K562 (cell line): ENCODE results near the gene TXLNB. TPM values are rescaled to one million over a fixed set of nuclear protein-coding genes. Genes with fewer than 3 reads are reported as not detected.
"Not testable (repeated sequence)": the region's sequence is repeated elsewhere in the genome, so short reads cannot be mapped to it uniquely, and the experiment has no call there.

Experiments used
- ATAC-seq: fragments of 200-7000 bp; cut with Tn5 transposase; 3 replicates; pipeline ENCODE4 v1.9.1; 2020; ENCODE audit warnings: moderate library complexity
- BruUV-seq: library from RNA; stranded (reverse); fragments of 400-500 nt; replicated peaks from 2 replicates; lab custom pipeline; 2021; lab: Mats Ljungman, UMichigan
- CTCF ChIA-PET: fragments of 300-600 bp; formaldehyde crosslinking; extraction: SDS; loops from one replicate; lab custom pipeline; 2021; ENCODE audit warnings: low intra/inter-chr PET ratio; lab: Yijun Ruan, JAX
- POLR2A ChIA-PET: fragments of 300-600, 350-650 bp; sonication (Branson Sonifier 250); formaldehyde crosslinking; extraction: SDS; loops from one replicate; lab custom pipeline; 2021; ENCODE audit warnings: antibody characterized with exemption, inconsistent platforms; lab: Yijun Ruan, JAX
- DNase-seq, 4 experiments: peaks; one replicate each; pipeline versions ENCODE4 v3.0.0 to v3.0.0-alpha.2; 2011 to 2018; ENCODE audit warnings: low spot score in 3 of 4, mixed read lengths in 3 of 4; ENCODE audit errors: extremely low read depth in 1 of 4
- FAIRE-seq: peaks from 2 replicates; lab custom pipeline; 2011; peaks lifted over from hg19 to GRCh38; lab: Jason Lieb, UNC
- H2AFZ ChIP-seq: 2 replicates; pipeline ENCODE4 v1.6.0; 2011; ENCODE audit warnings: low read depth, low read length, control low read depth, inconsistent platforms
- H3K27ac ChIP-seq: fragments of 200-600 bp; 3 replicates; pipeline ENCODE4 v1.8.0; 2011; ENCODE audit warnings: low read depth, mild to moderate bottlenecking, control low read depth, inconsistent platforms, low read length, moderate library complexity, mixed read lengths; ENCODE audit errors: extremely low read depth
- H3K27me3 ChIP-seq, 2 experiments: fragments of 300-600 bp in 1 of 2; 2 replicates in 1 of 2; 3 replicates in 1 of 2; pipeline versions ENCODE4 v1.6.0 to v1.8.0; 2011; ENCODE audit warnings: inconsistent platforms in 2 of 2, low read length in 2 of 2, mild to moderate bottlenecking in 1 of 2, mixed read lengths in 1 of 2, moderate library complexity in 1 of 2; ENCODE audit not compliant: control insufficient read depth in 2 of 2, insufficient read depth in 2 of 2
- H3K36me3 ChIP-seq: fragments of 300-600 bp; 3 replicates; pipeline ENCODE4 v1.8.0; 2011; ENCODE audit warnings: mild to moderate bottlenecking, low read length, inconsistent platforms; ENCODE audit not compliant: control insufficient read depth, insufficient read depth
- H3K4me1 ChIP-seq, 2 experiments: fragments of 200-600 bp in 1 of 2; replicated peaks in 1 of 2; 2 replicates in 1 of 2; 3 replicates in 1 of 2; pipeline versions ENCODE4 v1.5.1 to v1.8.0; 2011; ENCODE audit warnings: inconsistent platforms in 2 of 2, low read length in 2 of 2, mild to moderate bottlenecking in 1 of 2, mixed read lengths in 1 of 2, moderate library complexity in 1 of 2; ENCODE audit not compliant: control insufficient read depth in 2 of 2, insufficient read depth in 2 of 2
- H3K4me2 ChIP-seq: 2 replicates; pipeline ENCODE4 v1.6.1; 2011; ENCODE audit warnings: low read length, control low read depth, inconsistent platforms, mixed read lengths; ENCODE audit not compliant: insufficient read depth
- H3K4me3 ChIP-seq: fragments of 200-600 bp; sonication (generic), shearing (Covaris generic); 2 replicates; pipeline ENCODE4 v1.5.1; 2016; ENCODE audit warnings: control low read depth, inconsistent platforms
- H3K79me2 ChIP-seq: fragments of 200-600 bp; 3 replicates; pipeline ENCODE4 v1.8.0; 2011; ENCODE audit warnings: low read length, inconsistent platforms; ENCODE audit not compliant: control insufficient read depth, insufficient read depth
- H3K9ac ChIP-seq, 2 experiments: 2 replicates each; pipeline versions ENCODE4 v1.6.0 to v1.6.1; 2011; ENCODE audit warnings: low read depth in 2 of 2, low read length in 2 of 2, control low read depth in 1 of 2, inconsistent platforms in 1 of 2, mild to moderate bottlenecking in 1 of 2, mixed read lengths in 1 of 2; ENCODE audit not compliant: insufficient read depth in 1 of 2
- H3K9me1 ChIP-seq: one replicate; pipeline ENCODE4 v1.6.0; 2011; ENCODE audit warnings: inconsistent platforms, mild to moderate bottlenecking, low read length, moderate library complexity; ENCODE audit not compliant: control insufficient read depth, insufficient read depth
- H3K9me3 ChIP-seq: replicated peaks from 2 replicates; pipeline ENCODE4 v1.5.1; 2011; ENCODE audit warnings: low read depth, low read length, inconsistent platforms; ENCODE audit not compliant: control insufficient read depth, insufficient read depth
- H4K20me1 ChIP-seq: replicated peaks from 2 replicates; pipeline ENCODE4 v1.6.1; 2011; ENCODE audit warnings: low read length, inconsistent platforms, mixed read lengths; ENCODE audit not compliant: control insufficient read depth, insufficient read depth
- RAD21 ChIP-seq, 2 experiments: fragments of 250-450 bp in 1 of 2; fragments of 450-650 bp in 1 of 2; sonication (Bioruptor Pico) in 1 of 2; formaldehyde crosslinking in 1 of 2; IDR thresholded peaks in 1 of 2; conservative IDR thresholded peaks in 1 of 2; 2 replicates each; pipeline versions ENCODE4 v1.4.0 to v1.8.0; 2020 to 2022; ENCODE audit warnings: mild to moderate bottlenecking in 2 of 2, moderate library complexity in 1 of 2
- ZC3H11A ChIP-seq: IDR thresholded peaks from 2 replicates; pipeline ENCODE4 v1.6.1; 2012; ENCODE audit warnings: low read depth, low read length, improper control_type of control experiment
- WGBS: fragments of 100-300 bp; shearing (Covaris generic); methylation state at CpG from one replicate; pipeline ENCODE4 v1.1.6; 2016; ENCODE audit warnings: low coverage, mixed read lengths; ENCODE audit not compliant: insufficient coverage; ENCODE audit errors: missing lambda C conversion rate; 5-methylcytosine and 5-hydroxymethylcytosine counted together
- in situ Hi-C: fragments of 300-500 bp; cut with MboI; formaldehyde crosslinking; loops from 4 replicates; pipeline ENCODE4 v1.15.0; 2018; ENCODE audit warnings: inconsistent platforms, mixed read lengths
- intact Hi-C: fragments of 100-400 bp; cut with micrococcal nuclease; formaldehyde crosslinking; loops from 2 replicates; pipeline ENCODE4 v1.14.2; 2022
- polyA plus RNA-seq, 8 experiments: library from polyadenylated mRNA; depleted of rRNA in 4 of 8; stranded (reverse) in 5 of 8; unstranded in 3 of 8; fragments of >200 nt; fragmentation: Nextera tagmentation in 2 of 8; fragmentation: Illumina TruSeq in 1 of 8; extraction: Ambion mirVana in 2 of 8; extraction: Trizol in 1 of 8; gene quantifications; 2 replicates each; pipeline versions ENCODE4 v1.2.1 to v1.2.3, GENCODE V29; 2011 to 2014; ENCODE audit warnings: inconsistent platforms in 1 of 8, missing spikeins in 1 of 8
- total RNA-seq, 7 experiments: library from RNA; depleted of rRNA in 6 of 7; stranded (reverse); fragments of >200 nt in 6 of 7; fragmentation: Illumina TruSeq in 2 of 7; extraction: Trizol in 2 of 7; gene quantifications; 2 replicates each; pipeline versions ENCODE4 v1.2.1 to v1.2.3, GENCODE V29; 2011 to 2021; ENCODE audit warnings: low replicate concordance in 1 of 7
- TF ChIP-seq, protein P1 (sequence below), 3 experiments: IDR thresholded peaks in 2 of 3; conservative IDR thresholded peaks in 1 of 3; 2 replicates each; pipeline ENCODE4 v1.5.1; 2011 to 2012; ENCODE audit warnings: low read length in 3 of 3, mild to moderate bottlenecking in 3 of 3, control low read depth in 2 of 3, improper control_type of control experiment in 1 of 3, inconsistent platforms in 1 of 3, low read depth in 1 of 3, mixed read lengths in 1 of 3, moderate library complexity in 1 of 3; ENCODE audit not compliant: insufficient read depth in 2 of 3

The TXLNB gene
- total and polyA plus RNA-seq, 9 of the 15 experiments (the other 6 are each of a cell fraction or from before 2014, with no cell fraction given): not detected

DNA sequence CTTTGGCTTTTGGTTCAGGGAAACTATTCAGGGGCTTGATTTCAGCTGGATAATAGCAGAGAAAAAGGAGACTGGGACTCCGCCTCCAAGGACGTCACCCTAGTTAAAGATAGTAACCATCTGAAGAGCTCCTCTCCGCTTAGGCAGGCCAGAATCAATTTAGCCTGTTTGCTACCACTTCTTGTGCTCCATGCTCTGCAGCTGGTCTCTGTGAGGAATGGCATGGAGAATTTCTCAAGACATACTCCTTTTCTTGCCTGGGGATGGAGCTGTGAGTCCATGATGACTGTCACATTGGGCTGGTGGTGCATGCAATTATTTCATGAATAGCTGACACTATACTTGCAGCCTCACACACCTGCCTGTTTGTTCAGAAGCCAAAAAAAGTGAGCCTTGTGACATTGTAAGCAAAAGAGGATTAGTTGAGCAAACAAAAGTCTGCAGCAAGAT lies 61.4 kb downstream of the TXLNB start:
- WGBS: 0% methylated on average over 3 of the region's 3 CpGs
- Histone ChIP-seq H4K20me1 (no peaks in the 10 kb centered on the region), H3K4me1 (no peaks in the 10 kb centered on the region), H3K4me3 (no peak overlapping the region), H3K9ac (no peak overlapping the region), H3K4me2 (no peak overlapping the region), H2AFZ (no peak overlapping the region), H3K27ac (no peak overlapping the region), H3K27me3 (no peaks in the 10 kb centered on the region), H3K9me1 (no peaks in the 10 kb centered on the region), H3K79me2 (no peaks in the 10 kb centered on the region), H3K36me3 (no peaks in the 10 kb centered on the region), H3K9me3 (no peaks in the 10 kb centered on the region)
- ATAC-seq (no peak), FAIRE-seq (no peak), DNase-seq (no peak)
- BruUV-seq: no TSS peak
- in situ Hi-C loops (no loop called here), intact Hi-C loops (no loop called here)
- TF ChIP-seq, protein P1, sequence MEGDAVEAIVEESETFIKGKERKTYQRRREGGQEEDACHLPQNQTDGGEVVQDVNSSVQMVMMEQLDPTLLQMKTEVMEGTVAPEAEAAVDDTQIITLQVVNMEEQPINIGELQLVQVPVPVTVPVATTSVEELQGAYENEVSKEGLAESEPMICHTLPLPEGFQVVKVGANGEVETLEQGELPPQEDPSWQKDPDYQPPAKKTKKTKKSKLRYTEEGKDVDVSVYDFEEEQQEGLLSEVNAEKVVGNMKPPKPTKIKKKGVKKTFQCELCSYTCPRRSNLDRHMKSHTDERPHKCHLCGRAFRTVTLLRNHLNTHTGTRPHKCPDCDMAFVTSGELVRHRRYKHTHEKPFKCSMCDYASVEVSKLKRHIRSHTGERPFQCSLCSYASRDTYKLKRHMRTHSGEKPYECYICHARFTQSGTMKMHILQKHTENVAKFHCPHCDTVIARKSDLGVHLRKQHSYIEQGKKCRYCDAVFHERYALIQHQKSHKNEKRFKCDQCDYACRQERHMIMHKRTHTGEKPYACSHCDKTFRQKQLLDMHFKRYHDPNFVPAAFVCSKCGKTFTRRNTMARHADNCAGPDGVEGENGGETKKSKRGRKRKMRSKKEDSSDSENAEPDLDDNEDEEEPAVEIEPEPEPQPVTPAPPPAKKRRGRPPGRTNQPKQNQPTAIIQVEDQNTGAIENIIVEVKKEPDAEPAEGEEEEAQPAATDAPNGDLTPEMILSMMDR (IDR thresholded peaks at IDR 0.05 in 2 of 3, conservative IDR thresholded peaks at IDR 0.05 in 1 of 3; ENCODE audit: insufficient read depth in 2 of 3, low read depth in 1 of 3, low read length in 3 of 3): 0 out of 6 replicates have a peak, but pooled peaks of 1 of the 3 experiments have one; percentile 12
- 0 out of 4 replicates have a peak, but pooled peaks of 1 of the 2 experiments have one; percentile 31 for TF ChIP-seq RAD21 (CRISPR knock-in tag; conservative IDR thresholded peaks at IDR 0.05 in 1 of 2, IDR thresholded peaks at IDR 0.05 in 1 of 2)
- TF ChIP-seq ZC3H11A: no peak
- ChIA-PET CTCF (interaction anchor here (0.7 kb wide), 1 partner anchor 65 kb away, joined by 3 read pairs; no protein-coding TSS in a partner anchor), POLR2A (interaction anchor here (1.3 kb wide), 2 partner anchors 9 to 11 kb away, joined by 3 read pairs; no protein-coding TSS in a partner anchor)

- H3K4me2 ChIP-seq, H3K9me3 ChIP-seq, H4K20me1 ChIP-seq, H3K27me3 ChIP-seq, H3K4me3 ChIP-seq, intact Hi-C loops, ATAC-seq, H3K79me2 ChIP-seq, in situ Hi-C loops, POLR2A ChIA-PET, CTCF ChIA-PET, H3K36me3 ChIP-seq, H3K9me1 ChIP-seq, FAIRE-seq, BruUV-seq, H3K27ac ChIP-seq, H3K9ac ChIP-seq, DNase-seq, H3K4me1 ChIP-seq, H2AFZ ChIP-seq: not testable (repeated sequence)
- WGBS: 5% methylated on average over 3 of the region's 3 CpGs
Measured at GRCh38 chr6:139228387-139228786, 63.4 kb downstream of the TXLNB start.
